ENCODE data around the gene FGF19.
A peak's percentile ranks its signal among the peaks of the same experiment; 100 is the strongest.

- TF ChIP-seq USF1 (IDR thresholded peaks at IDR 0.05) = no peak
- no peak for TF ChIP-seq FOXM1 (IDR thresholded peaks at IDR 0.05; ENCODE audit: borderline replicate concordance, low read depth)
- TF ChIP-seq RAD21 (IDR thresholded peaks at IDR 0.05; ENCODE audit: low read depth) = no peak
- no peak for TF ChIP-seq MAX (IDR thresholded peaks at IDR 0.05)
- peak; percentile 45; the same call in 1 of the 2 replicates for TF ChIP-seq REST (IDR thresholded peaks at IDR 0.05; ENCODE audit: low read depth)
Measured at GRCh38 chr11:69718912-69719311, 15.1 kb upstream of the FGF19 start.

All from Ishikawa (cell line).